H9 (cell line): Measurements from ENCODE around the gene HELQ. TPM values are rescaled to one million over a fixed set of nuclear protein-coding genes. Genes with fewer than 3 reads are reported as not detected.

Experiments
- DNase-seq: peaks from one replicate; pipeline ENCODE4 v3.0.0-alpha.2; 2017
- H2AFZ ChIP-seq: one replicate; pipeline ENCODE4 v1.6.1; 2013; ENCODE audit warnings: mild to moderate bottlenecking, low read length, control low read depth, moderate library complexity
- H2AK5ac ChIP-seq: 2 replicates; pipeline ENCODE4 v1.6.1; 2013; ENCODE audit warnings: low read length, control low read depth, mixed read lengths; ENCODE audit not compliant: insufficient read length
- H2BK120ac ChIP-seq: one replicate; pipeline ENCODE4 v1.6.1; 2013; ENCODE audit warnings: low read depth, mild to moderate bottlenecking, low read length, control low read depth, inconsistent platforms; ENCODE audit not compliant: poor library complexity, severe bottlenecking
- H2BK12ac ChIP-seq: 2 replicates; pipeline ENCODE4 v1.6.1; 2013; ENCODE audit warnings: low read length, control low read depth, mixed read lengths, low read depth; ENCODE audit not compliant: insufficient read length
- H2BK15ac ChIP-seq: 2 replicates; pipeline ENCODE4 v1.6.1; 2013; ENCODE audit warnings: low read depth, low read length, control low read depth
- H2BK20ac ChIP-seq: one replicate; pipeline ENCODE4 v1.6.1; 2013; ENCODE audit warnings: low read depth, mild to moderate bottlenecking, low read length, control low read depth, inconsistent platforms; ENCODE audit not compliant: poor library complexity, severe bottlenecking
- H2BK5ac ChIP-seq: 2 replicates; pipeline ENCODE4 v1.6.1; 2013; ENCODE audit warnings: low read length, control low read depth, mixed read lengths; ENCODE audit not compliant: insufficient read length
- H3K14ac ChIP-seq: 2 replicates; pipeline ENCODE4 v1.6.1; 2013; ENCODE audit warnings: low read length, control low read depth; ENCODE audit not compliant: insufficient read depth
- H3K18ac ChIP-seq: 2 replicates; pipeline ENCODE4 v1.6.1; 2013; ENCODE audit warnings: low read depth, mild to moderate bottlenecking, mixed read lengths, low read length, control low read depth; ENCODE audit not compliant: insufficient read length
- H3K23ac ChIP-seq: 2 replicates; pipeline ENCODE4 v1.6.1; 2013; ENCODE audit warnings: low read length, control low read depth, mixed read lengths, low read depth; ENCODE audit not compliant: insufficient read length
- H3K23me2 ChIP-seq: 2 replicates; pipeline ENCODE4 v1.6.1; 2013; ENCODE audit warnings: low read depth, mild to moderate bottlenecking, mixed read lengths, low read length, control low read depth; ENCODE audit not compliant: insufficient read length, poor library complexity, severe bottlenecking
- H3K27ac ChIP-seq: 2 replicates; pipeline ENCODE4 v1.5.1; 2013; ENCODE audit warnings: low read length, control low read depth, mixed read lengths, low read depth; ENCODE audit not compliant: insufficient read length
- H3K27me3 ChIP-seq: 2 replicates; pipeline ENCODE4 v1.6.1; 2013; ENCODE audit warnings: low read length, control low read depth, inconsistent platforms; ENCODE audit not compliant: insufficient read depth
- H3K4ac ChIP-seq: 2 replicates; pipeline ENCODE4 v1.6.1; 2013; ENCODE audit warnings: low read depth, mild to moderate bottlenecking, control low read depth, inconsistent platforms, low read length, moderate library complexity
- H3K4me1 ChIP-seq: 2 replicates; pipeline ENCODE4 v1.6.1; 2013; ENCODE audit warnings: low read length, control low read depth, inconsistent platforms; ENCODE audit not compliant: insufficient read depth
- H3K4me2 ChIP-seq: 2 replicates; pipeline ENCODE4 v1.6.1; 2013; ENCODE audit warnings: low read length, control low read depth, mixed read lengths; ENCODE audit not compliant: insufficient read length, insufficient read depth
- H3K56ac ChIP-seq: 2 replicates; pipeline ENCODE4 v1.6.1; 2013; ENCODE audit warnings: low read depth, mild to moderate bottlenecking, mixed read lengths, low read length, control low read depth; ENCODE audit not compliant: insufficient read length
- H3K79me1 ChIP-seq: 2 replicates; pipeline ENCODE4 v1.6.1; 2013; ENCODE audit warnings: low read depth, mild to moderate bottlenecking, moderate library complexity, low read length, control low read depth, inconsistent platforms; ENCODE audit not compliant: insufficient read depth, poor library complexity, severe bottlenecking
- H3K79me2 ChIP-seq: 2 replicates; pipeline ENCODE4 v1.6.1; 2013; ENCODE audit warnings: low read length, control low read depth, inconsistent platforms; ENCODE audit not compliant: insufficient read depth
- H3K9ac ChIP-seq: 2 replicates; pipeline ENCODE4 v1.6.1; 2013; ENCODE audit warnings: low read length, control low read depth, mixed read lengths; ENCODE audit not compliant: insufficient read length; ENCODE audit errors: extremely low read depth
- H3K9me3 ChIP-seq: one replicate; pipeline ENCODE4 v1.6.1; 2013; ENCODE audit warnings: low read depth, low read length, inconsistent platforms; ENCODE audit not compliant: control insufficient read depth
- H3T11ph ChIP-seq: one replicate; pipeline ENCODE4 v1.6.1; 2013; ENCODE audit warnings: mild to moderate bottlenecking, low read length, control low read depth, inconsistent platforms
- H4K20me1 ChIP-seq: one replicate; pipeline ENCODE4 v1.6.1; 2013; ENCODE audit not compliant: control insufficient read depth, insufficient read length, insufficient read depth
- H4K5ac ChIP-seq: 2 replicates; pipeline ENCODE4 v1.6.1; 2013; ENCODE audit warnings: low read depth, mild to moderate bottlenecking, mixed read lengths, low read length, control low read depth; ENCODE audit not compliant: insufficient read length
- H4K8ac ChIP-seq: replicated peaks from 2 replicates; pipeline ENCODE4 v1.6.1; 2013; ENCODE audit warnings: low read length, control low read depth, mixed read lengths, low read depth; ENCODE audit not compliant: insufficient read length
- H4K91ac ChIP-seq: 2 replicates; pipeline ENCODE4 v1.6.1; 2013; ENCODE audit warnings: low read depth, mild to moderate bottlenecking, moderate library complexity, mixed read lengths, low read length, control low read depth; ENCODE audit not compliant: insufficient read length
- H3K27ac Mint-ChIP-seq, 3 experiments: 2 replicates in 2 of 3; 3 replicates in 1 of 3; pipeline ENCODE4 v1.8.0; 2020 to 2021; ENCODE audit warnings: mixed read lengths in 3 of 3, mild to moderate bottlenecking in 1 of 3, moderate library complexity in 1 of 3
- H3K27me3 Mint-ChIP-seq: 2 replicates; pipeline ENCODE4 v1.8.0; 2021; ENCODE audit warnings: low read depth, mild to moderate bottlenecking, moderate library complexity, mixed read lengths
- H3K36me3 Mint-ChIP-seq, 3 experiments: 2 replicates in 2 of 3; 3 replicates in 1 of 3; pipeline ENCODE4 v1.8.0; 2020 to 2021; ENCODE audit warnings: low read depth in 3 of 3, mixed read lengths in 3 of 3; ENCODE audit not compliant: insufficient read depth in 1 of 3
- H3K4me1 Mint-ChIP-seq, 2 experiments: 2 replicates each; pipeline ENCODE4 v1.8.0; 2020; ENCODE audit warnings: mixed read lengths in 2 of 2
- H3K4me3 Mint-ChIP-seq, 2 experiments: 2 replicates in 1 of 2; 3 replicates in 1 of 2; pipeline ENCODE4 v1.8.0; 2020 to 2021; ENCODE audit warnings: mild to moderate bottlenecking in 2 of 2, mixed read lengths in 2 of 2, moderate library complexity in 1 of 2
- H3K9me3 Mint-ChIP-seq, 2 experiments: 2 replicates in 1 of 2; 3 replicates in 1 of 2; pipeline ENCODE4 v1.8.0; 2020; ENCODE audit warnings: mild to moderate bottlenecking in 2 of 2, mixed read lengths in 2 of 2, moderate library complexity in 1 of 2
- WGBS: extraction: QIAGEN DNeasy Blood & Tissue Kit; methylation state at CpG from one replicate; pipeline ENCODE4 v1.1.7; 2013; ENCODE audit warnings: missing lambda C conversion rate, low lambda C conversion rate, mixed read lengths; ENCODE audit not compliant: insufficient read length; ENCODE audit errors: extremely low coverage; 5-methylcytosine and 5-hydroxymethylcytosine counted together
- total RNA-seq: library from RNA; stranded (reverse); gene quantifications from 2 replicates; pipeline ENCODE4 v1.2.1, GENCODE V29; 2021
- TF ChIP-seq, protein P1 (sequence below): fragments of 200-600 bp; sonication (generic); conservative IDR thresholded peaks from 3 replicates; pipeline ENCODE4 v1.8.0; 2021; ENCODE audit warnings: antibody characterized with exemption, mild to moderate bottlenecking

The HELQ gene
- total RNA-seq, 1 experiment from 2014 or later: 16.2 TPM

DNA sequence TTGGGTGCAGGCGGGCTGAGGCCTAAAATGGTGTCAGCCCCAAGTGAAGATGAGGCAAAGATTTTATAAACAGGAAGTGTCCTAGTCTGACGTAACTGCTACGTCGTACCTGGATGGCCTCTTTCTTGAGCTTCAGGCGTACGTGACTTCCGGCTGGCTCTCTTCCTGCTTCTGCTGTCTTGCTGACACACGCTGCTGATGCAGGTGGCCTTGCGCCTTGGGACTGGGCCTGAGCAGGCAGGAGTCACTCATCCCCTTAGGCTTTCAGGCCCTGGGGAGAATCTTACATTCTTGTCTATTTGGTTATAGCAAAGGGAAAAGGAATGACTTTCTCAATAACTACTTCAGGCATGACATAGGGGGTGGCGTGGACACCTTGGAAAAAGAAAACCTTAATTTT is 49.4 kb upstream of the HELQ start:
- Histone ChIP-seq H2BK20ac (no peak overlapping the region), H4K8ac (no peak overlapping the region), H3K14ac (no peak overlapping the region), H3K23me2 (no peaks in the 10 kb centered on the region), H3K4me1 (no peaks in the 10 kb centered on the region; the same call in 1 of the 2 replicates), H2BK120ac (no peak overlapping the region), H3K79me2 (no peaks in the 10 kb centered on the region), H2BK15ac (no peak overlapping the region), H3K23ac (no peak overlapping the region), H2BK5ac (no peak overlapping the region), H3T11ph (no peak overlapping the region), H4K20me1 (no peaks in the 10 kb centered on the region), H3K9ac (no peak overlapping the region), H3K18ac (no peak overlapping the region), H3K56ac (no peak overlapping the region), H2BK12ac (no peak overlapping the region), H3K4me2 (no peak overlapping the region), H3K4ac (no peak overlapping the region), H3K9me3 (no peaks in the 10 kb centered on the region), H3K79me1 (no peaks in the 10 kb centered on the region), H2AFZ (no peak overlapping the region), H3K27me3 (no peaks in the 10 kb centered on the region), H4K91ac (no peak overlapping the region), H3K27ac (no peak overlapping the region), H4K5ac (no peak overlapping the region), H2AK5ac (no peak overlapping the region)
- whole genome bisulfite sequencing: no CpG with 5 or more reads among the region's 10 CpGs
- H3K27me3 Mint-ChIP-seq: no peaks in the 10 kb centered on the region; the same call in 1 of the 2 replicates
- H3K9me3 Mint-ChIP-seq: no peaks in the 10 kb centered on the region; a peak in 1 of 5 replicates
- DNase-seq: no peak
- no peak overlapping the region for H3K27ac Mint-ChIP-seq
- TF ChIP-seq, protein P1, sequence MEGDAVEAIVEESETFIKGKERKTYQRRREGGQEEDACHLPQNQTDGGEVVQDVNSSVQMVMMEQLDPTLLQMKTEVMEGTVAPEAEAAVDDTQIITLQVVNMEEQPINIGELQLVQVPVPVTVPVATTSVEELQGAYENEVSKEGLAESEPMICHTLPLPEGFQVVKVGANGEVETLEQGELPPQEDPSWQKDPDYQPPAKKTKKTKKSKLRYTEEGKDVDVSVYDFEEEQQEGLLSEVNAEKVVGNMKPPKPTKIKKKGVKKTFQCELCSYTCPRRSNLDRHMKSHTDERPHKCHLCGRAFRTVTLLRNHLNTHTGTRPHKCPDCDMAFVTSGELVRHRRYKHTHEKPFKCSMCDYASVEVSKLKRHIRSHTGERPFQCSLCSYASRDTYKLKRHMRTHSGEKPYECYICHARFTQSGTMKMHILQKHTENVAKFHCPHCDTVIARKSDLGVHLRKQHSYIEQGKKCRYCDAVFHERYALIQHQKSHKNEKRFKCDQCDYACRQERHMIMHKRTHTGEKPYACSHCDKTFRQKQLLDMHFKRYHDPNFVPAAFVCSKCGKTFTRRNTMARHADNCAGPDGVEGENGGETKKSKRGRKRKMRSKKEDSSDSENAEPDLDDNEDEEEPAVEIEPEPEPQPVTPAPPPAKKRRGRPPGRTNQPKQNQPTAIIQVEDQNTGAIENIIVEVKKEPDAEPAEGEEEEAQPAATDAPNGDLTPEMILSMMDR: no peak
- H3K36me3 Mint-ChIP-seq: peaks cover 0 to 5% (median 2%) of the 10 kb centered on the region in 3 experiments; a peak in 2 of 7 replicates
- no peak overlapping the region for H3K4me3 Mint-ChIP-seq
- H3K4me1 Mint-ChIP-seq: peaks cover 0 to 3% of the 10 kb centered on the region in 2 experiments; a peak in 2 of 4 replicates
